Right kidney (tissue), 9 donors: Measurements from ENCODE around the gene IFITM2.
"Not testable (repeated sequence)": the region's sequence is repeated elsewhere in the genome, so short reads cannot be mapped to it uniquely, and the experiment has no call there.

Experiments
- DNase-seq: peaks from one replicate; pipeline ENCODE4 v3.0.0-alpha.2; 2016
- long read RNA-seq, 8 donors: transcript quantifications; one replicate each; lab custom pipeline, GENCODE V29; 2026

IFITM2 gene
- long read RNA-seq, donor 1, transcript IFITM2-206 (2 exons, 892 nt): major isoform, 176 of 1,250 reads
- long read RNA-seq, donor 1, partial matches to known transcripts: 1,038 of 1,250 reads
- long read RNA-seq, donor 1, other reads (novel, unspliced or antisense): 36 of 1,250 reads
- long read RNA-seq, donor 2, transcript IFITM2-206 (2 exons, 892 nt): major isoform, 192 of 1,081 reads
- long read RNA-seq, donor 2, partial matches to known transcripts: 860 of 1,081 reads
- long read RNA-seq, donor 2, other reads (novel, unspliced or antisense): 28 of 1,081 reads
- long read RNA-seq, donor 3, transcript IFITM2-206 (2 exons, 892 nt): major isoform, 136 of 739 reads
- long read RNA-seq, donor 3, partial matches to known transcripts: 593 of 739 reads
- long read RNA-seq, donor 3, other reads (novel, unspliced or antisense): 10 of 739 reads
- long read RNA-seq, donor 4, transcript IFITM2-206 (2 exons, 892 nt): major isoform, 210 of 1,357 reads
- long read RNA-seq, donor 4, partial matches to known transcripts: 1,099 of 1,357 reads
- long read RNA-seq, donor 4, other reads (novel, unspliced or antisense): 47 of 1,357 reads
- long read RNA-seq, donor 5, transcript IFITM2-206 (2 exons, 892 nt): major isoform, 253 of 300 reads
- long read RNA-seq, donor 5, partial matches to known transcripts: 0 of 300 reads
- long read RNA-seq, donor 5, other reads (novel, unspliced or antisense): 45 of 300 reads
- long read RNA-seq, donor 6, transcript IFITM2-206 (2 exons, 892 nt): major isoform, 191 of 1,220 reads
- long read RNA-seq, donor 6, partial matches to known transcripts: 999 of 1,220 reads
- long read RNA-seq, donor 6, other reads (novel, unspliced or antisense): 30 of 1,220 reads
- long read RNA-seq, donor 7, transcript IFITM2-206 (2 exons, 892 nt): major isoform, 327 of 2,262 reads
- long read RNA-seq, donor 7, partial matches to known transcripts: 1,884 of 2,262 reads
- long read RNA-seq, donor 7, other reads (novel, unspliced or antisense): 50 of 2,262 reads
- long read RNA-seq, donor 8, transcript IFITM2-206 (2 exons, 892 nt): major isoform, 195 of 1,145 reads
- long read RNA-seq, donor 8, partial matches to known transcripts: 909 of 1,145 reads
- long read RNA-seq, donor 8, other reads (novel, unspliced or antisense): 39 of 1,145 reads

- peak; percentile 76 for DNase-seq
These were observed at the start of gene IFITM2 for GRCh38 chr11:307766-308708. Gene IFITM2, plus strand, starts transcription at chr11:307816. Its CDS starts 377 bp downstream, at chr11:308193.

- no peak for DNase-seq
These were observed 48.2 kb upstream of the IFITM2 start for GRCh38 chr11:259413-259812.

- no peak for DNase-seq
These were observed 46.0 kb upstream of the IFITM2 start for GRCh38 chr11:261624-262023.

GRCh38 chr11:266676-267439 lies 40.8 kb upstream of the IFITM2 start:
- no peak for DNase-seq

GRCh38 chr11:267491-267994 lies 40.1 kb upstream of the IFITM2 start:
- DNase-seq: no peak

GRCh38 chr11:268716-269145 lies 38.9 kb upstream of the IFITM2 start:
- DNase-seq: not testable (repeated sequence)

- DNase-seq: no peak
These were observed 38.3 kb upstream of the IFITM2 start for GRCh38 chr11:269146-269890.

GRCh38 chr11:270451-271318 lies 36.9 kb upstream of the IFITM2 start:
- no peak for DNase-seq

GRCh38 chr11:271319-271715 lies 36.3 kb upstream of the IFITM2 start:
- no peak for DNase-seq

GRCh38 chr11:272195-272930 lies 35.3 kb upstream of the IFITM2 start:
- DNase-seq: no peak

- DNase-seq: no peak
These were observed 34.8 kb upstream of the IFITM2 start for GRCh38 chr11:272931-273198.

GRCh38 chr11:276219-276618 lies 31.4 kb upstream of the IFITM2 start:
- no peak for DNase-seq

- DNase-seq: peak; percentile 7
These were observed 29.3 kb upstream of the IFITM2 start, which contains the start of gene NLRP6 for GRCh38 chr11:278001-278951. Gene NLRP6, plus strand, starts transcription at chr11:278407. Its CDS starts 163 bp downstream, at chr11:278570.

GRCh38 chr11:279040-279965 lies 28.3 kb upstream of the IFITM2 start:
- DNase-seq: peak; percentile 47

GRCh38 chr11:279966-280705 lies 27.5 kb upstream of the IFITM2 start:
- peak; percentile 77 for DNase-seq
